Neural cell (in vitro differentiated cells): ENCODE results near the gene PSEN1. TPM values are rescaled to one million over a fixed set of nuclear protein-coding genes. Genes with fewer than 3 reads are reported as not detected.

ENCODE experiments used
- H2AFZ ChIP-seq: fragments of 200-600, 300-800 bp; sonication (generic), shearing (Covaris generic); 2 replicates; pipeline ENCODE4 v1.6.0; 2014; ENCODE audit warnings: low read depth, mild to moderate bottlenecking, antibody characterized with exemption, low read length, moderate library complexity
- H3F3A ChIP-seq: fragments of 200-600 bp; shearing (Covaris generic); 2 replicates; pipeline ENCODE4 v1.6.1; 2016; ENCODE audit warnings: mild to moderate bottlenecking, moderate library complexity, mixed read lengths, antibody characterized with exemption, low read length; ENCODE audit not compliant: insufficient read depth, poor library complexity, severe bottlenecking
- H3K27ac ChIP-seq: fragments of 200-600, 300-800 bp; sonication (generic), shearing (Covaris generic); 2 replicates; pipeline ENCODE4 v1.5.1; 2014; ENCODE audit warnings: mild to moderate bottlenecking, low read length, moderate library complexity
- H3K27me3 ChIP-seq: fragments of 300-800, 200-600 bp; sonication (generic), shearing (Covaris generic); 2 replicates; pipeline ENCODE4 v1.6.0; 2014; ENCODE audit warnings: mild to moderate bottlenecking, low read depth, low read length, moderate library complexity; ENCODE audit not compliant: insufficient read depth
- H3K36me3 ChIP-seq: fragments of 300-800, 200-600 bp; sonication (generic), shearing (Covaris generic); 2 replicates; pipeline ENCODE4 v1.5.1; 2014; ENCODE audit warnings: mild to moderate bottlenecking, antibody characterized with exemption, low read length, moderate library complexity; ENCODE audit not compliant: insufficient read depth
- H3K4me2 ChIP-seq: fragments of 300-800, 200-600 bp; sonication (generic), shearing (Covaris generic); 2 replicates; pipeline ENCODE4 v1.6.0; 2014; ENCODE audit warnings: mild to moderate bottlenecking, low read length
- H3K4me3 ChIP-seq: fragments of 300-800, 200-600 bp; sonication (generic), shearing (Covaris generic); 2 replicates; pipeline ENCODE4 v1.5.1; 2014; ENCODE audit warnings: mild to moderate bottlenecking, low read length, moderate library complexity
- H3K79me2 ChIP-seq: fragments of 200-600 bp; shearing (Covaris generic); replicated peaks from 2 replicates; pipeline ENCODE4 v1.6.0; 2014; ENCODE audit warnings: mild to moderate bottlenecking, low read length, moderate library complexity; ENCODE audit not compliant: insufficient read depth
- H3K9ac ChIP-seq: fragments of 300-800, 200-600 bp; sonication (generic), shearing (Covaris generic); 2 replicates; pipeline ENCODE4 v1.6.1; 2016; ENCODE audit warnings: mild to moderate bottlenecking, low read length, mixed read lengths
- H3K9me2 ChIP-seq: fragments of 200-600 bp; shearing (Covaris generic); 2 replicates; pipeline ENCODE4 v1.6.1; 2016; ENCODE audit warnings: mild to moderate bottlenecking, low read length, mixed read lengths; ENCODE audit not compliant: insufficient read depth
- H3K9me3 ChIP-seq: fragments of 200-600, 300-800 bp; sonication (generic), shearing (Covaris generic); 2 replicates; pipeline ENCODE4 v1.6.1; 2016; ENCODE audit warnings: mild to moderate bottlenecking, mixed run types, low read length, moderate library complexity, mixed read lengths
- H4K20me1 ChIP-seq: fragments of 200-600 bp; shearing (Covaris generic); 2 replicates; pipeline ENCODE4 v1.6.1; 2016; ENCODE audit warnings: mild to moderate bottlenecking, mixed run types; ENCODE audit not compliant: insufficient read depth
- CTCF ChIP-seq: fragments of 450-650 bp; IDR thresholded peaks from 2 replicates; pipeline ENCODE4 v1.5.1; 2014; ENCODE audit warnings: antibody characterized with exemption, mild to moderate bottlenecking, moderate library complexity; ENCODE audit not compliant: poor library complexity, severe bottlenecking
- EP300 ChIP-seq: fragments of 450-650 bp; conservative IDR thresholded peaks from 2 replicates; pipeline ENCODE4 v1.6.1; 2014; ENCODE audit warnings: antibody characterized with exemption, mild to moderate bottlenecking, moderate library complexity; ENCODE audit not compliant: poor library complexity, severe bottlenecking
- EZH2 ChIP-seq: fragments of 200-600, 300-800 bp; shearing (Covaris generic), sonication (generic); IDR thresholded peaks from 2 replicates; pipeline ENCODE4 v1.6.1; 2014; ENCODE audit warnings: antibody characterized with exemption, low read length, borderline replicate concordance, mild to moderate bottlenecking; ENCODE audit not compliant: insufficient read depth, poor library complexity, severe bottlenecking
- MXI1 ChIP-seq: fragments of 450-650 bp; conservative IDR thresholded peaks from 2 replicates; pipeline ENCODE4 v1.6.1; 2014; ENCODE audit warnings: antibody characterized with exemption, mild to moderate bottlenecking; ENCODE audit not compliant: poor library complexity, severe bottlenecking
- POLR2AphosphoS5 ChIP-seq: IDR thresholded peaks from 2 replicates; pipeline ENCODE4 v1.6.1; 2012
- RAD21 ChIP-seq: fragments of 450-650 bp; conservative IDR thresholded peaks from 2 replicates; pipeline ENCODE4 v1.6.1; 2014; ENCODE audit warnings: antibody characterized with exemption, mild to moderate bottlenecking, moderate library complexity
- SMC3 ChIP-seq: fragments of 450-650 bp; conservative IDR thresholded peaks from 2 replicates; pipeline ENCODE4 v1.6.1; 2014; ENCODE audit warnings: antibody characterized with exemption, mild to moderate bottlenecking, moderate library complexity; ENCODE audit not compliant: poor library complexity
- TAF1 ChIP-seq: IDR thresholded peaks from 2 replicates; pipeline ENCODE4 v1.6.1; 2012; ENCODE audit warnings: low read depth
- polyA plus RNA-seq: library from polyadenylated mRNA; depleted of rRNA; stranded (reverse); fragments of >200 nt; gene quantifications from 2 replicates; pipeline ENCODE4 v1.2.3, GENCODE V29; 2014
- TF ChIP-seq, protein P1 (sequence below): IDR thresholded peaks from 2 replicates; pipeline ENCODE4 v1.6.1; 2012; ENCODE audit warnings: borderline replicate concordance

The PSEN1 gene
- polyA plus RNA-seq, 1 donor from 2014 or later = 40.3 TPM

- peaks cover 11% of the 10 kb centered on the region for H3K36me3 ChIP-seq
- no peaks in the 10 kb centered on the region for H3K9me3 ChIP-seq
- no peak overlapping the region for H3K9ac ChIP-seq
- H3K4me2 ChIP-seq = no peak overlapping the region
- no peaks in the 10 kb centered on the region for H3F3A ChIP-seq
- H3K79me2 ChIP-seq = no peaks in the 10 kb centered on the region
- no peak overlapping the region for H3K4me3 ChIP-seq
- H3K27ac ChIP-seq = no peak overlapping the region
- H3K9me2 ChIP-seq = no peaks in the 10 kb centered on the region
- TF ChIP-seq POLR2AphosphoS5 (no peak), CTCF (no peak)
- H2AFZ ChIP-seq = no peak overlapping the region
- H3K27me3 ChIP-seq = no peaks in the 10 kb centered on the region
- no peaks in the 10 kb centered on the region for H4K20me1 ChIP-seq
Observed at GRCh38 chr14:73217411-73217810, 81.1 kb downstream of the PSEN1 start.

DNA sequence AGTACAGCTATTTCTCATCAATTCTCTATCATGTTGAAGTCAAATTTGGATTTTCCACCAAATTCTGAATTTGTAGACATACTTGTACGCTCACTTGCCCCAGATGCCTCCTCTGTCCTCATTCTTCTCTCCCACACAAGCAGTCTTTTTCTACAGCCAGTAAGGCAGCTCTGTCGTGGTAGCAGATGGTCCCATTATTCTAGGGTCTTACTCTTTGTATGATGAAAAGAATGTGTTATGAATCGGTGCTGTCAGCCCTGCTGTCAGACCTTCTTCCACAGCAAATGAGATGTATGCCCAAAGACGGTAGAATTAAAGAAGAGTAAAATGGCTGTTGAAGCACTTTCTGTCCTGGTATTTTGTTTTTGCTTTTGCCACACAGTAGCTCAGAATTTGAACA lies 83.8 kb downstream of the PSEN1 start:
- TF ChIP-seq EZH2 (no peak), MXI1 (no peak), TAF1 (no peak), EP300 (no peak), CTCF (no peak)
- no peak overlapping the region for H3K4me3 ChIP-seq
- no peak overlapping the region for H3K9ac ChIP-seq
- H3K9me3 ChIP-seq = no peaks in the 10 kb centered on the region
- no peaks in the 10 kb centered on the region for H3F3A ChIP-seq
- H3K36me3 ChIP-seq = no peaks in the 10 kb centered on the region
- no peaks in the 10 kb centered on the region for H4K20me1 ChIP-seq
- no peak overlapping the region for H2AFZ ChIP-seq
- no peak overlapping the region for H3K4me2 ChIP-seq
- no peaks in the 10 kb centered on the region for H3K27me3 ChIP-seq
- no peak overlapping the region for H3K27ac ChIP-seq
- no peaks in the 10 kb centered on the region for H3K9me2 ChIP-seq
- no peaks in the 10 kb centered on the region for H3K79me2 ChIP-seq

DNA sequence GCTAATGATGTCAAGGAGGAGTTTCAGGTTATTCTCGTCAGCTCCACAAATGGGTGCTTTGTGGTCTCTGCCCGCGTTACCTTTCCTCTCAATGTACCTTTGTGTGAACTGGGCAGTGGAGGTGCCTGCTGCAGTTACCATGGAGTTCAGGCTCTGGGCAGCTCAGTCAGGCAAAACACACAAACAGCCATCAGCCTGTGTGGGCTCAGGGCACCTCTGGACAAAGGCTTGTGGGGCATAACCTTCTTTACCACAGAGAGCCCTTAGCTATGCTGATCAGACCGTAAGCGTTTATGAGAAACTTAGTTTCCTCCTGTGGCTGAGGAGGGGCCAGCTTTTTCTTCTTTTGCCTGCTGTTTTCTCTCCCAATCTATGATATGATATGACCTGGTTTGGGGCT lies 84.3 kb downstream of the PSEN1 start:
- Histone ChIP-seq H2AFZ (no peak overlapping the region), H3K27me3 (no peaks in the 10 kb centered on the region), H3K36me3 (no peaks in the 10 kb centered on the region), H3K9me2 (no peaks in the 10 kb centered on the region), H3F3A (no peaks in the 10 kb centered on the region), H3K9me3 (no peaks in the 10 kb centered on the region), H4K20me1 (no peaks in the 10 kb centered on the region), H3K4me2 (no peak overlapping the region), H3K9ac (no peak overlapping the region), H3K27ac (no peak overlapping the region), H3K4me3 (no peak overlapping the region), H3K79me2 (no peaks in the 10 kb centered on the region)
- TF ChIP-seq RAD21 (no peak), SMC3 (no peak), EZH2 (no peak), POLR2AphosphoS5 (no peak), MXI1 (no peak), CTCF (no peak)
- TF ChIP-seq, protein P1, sequence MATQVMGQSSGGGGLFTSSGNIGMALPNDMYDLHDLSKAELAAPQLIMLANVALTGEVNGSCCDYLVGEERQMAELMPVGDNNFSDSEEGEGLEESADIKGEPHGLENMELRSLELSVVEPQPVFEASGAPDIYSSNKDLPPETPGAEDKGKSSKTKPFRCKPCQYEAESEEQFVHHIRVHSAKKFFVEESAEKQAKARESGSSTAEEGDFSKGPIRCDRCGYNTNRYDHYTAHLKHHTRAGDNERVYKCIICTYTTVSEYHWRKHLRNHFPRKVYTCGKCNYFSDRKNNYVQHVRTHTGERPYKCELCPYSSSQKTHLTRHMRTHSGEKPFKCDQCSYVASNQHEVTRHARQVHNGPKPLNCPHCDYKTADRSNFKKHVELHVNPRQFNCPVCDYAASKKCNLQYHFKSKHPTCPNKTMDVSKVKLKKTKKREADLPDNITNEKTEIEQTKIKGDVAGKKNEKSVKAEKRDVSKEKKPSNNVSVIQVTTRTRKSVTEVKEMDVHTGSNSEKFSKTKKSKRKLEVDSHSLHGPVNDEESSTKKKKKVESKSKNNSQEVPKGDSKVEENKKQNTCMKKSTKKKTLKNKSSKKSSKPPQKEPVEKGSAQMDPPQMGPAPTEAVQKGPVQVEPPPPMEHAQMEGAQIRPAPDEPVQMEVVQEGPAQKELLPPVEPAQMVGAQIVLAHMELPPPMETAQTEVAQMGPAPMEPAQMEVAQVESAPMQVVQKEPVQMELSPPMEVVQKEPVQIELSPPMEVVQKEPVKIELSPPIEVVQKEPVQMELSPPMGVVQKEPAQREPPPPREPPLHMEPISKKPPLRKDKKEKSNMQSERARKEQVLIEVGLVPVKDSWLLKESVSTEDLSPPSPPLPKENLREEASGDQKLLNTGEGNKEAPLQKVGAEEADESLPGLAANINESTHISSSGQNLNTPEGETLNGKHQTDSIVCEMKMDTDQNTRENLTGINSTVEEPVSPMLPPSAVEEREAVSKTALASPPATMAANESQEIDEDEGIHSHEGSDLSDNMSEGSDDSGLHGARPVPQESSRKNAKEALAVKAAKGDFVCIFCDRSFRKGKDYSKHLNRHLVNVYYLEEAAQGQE = no peak
